ENCODE data around the gene LMBR1L. TPM values are rescaled to one million over a fixed set of nuclear protein-coding genes. Genes with fewer than 3 reads are reported as not detected.

The LMBR1L gene
- 10 to 100 TPM; 17.6 to 77.5 (median 37.5) TPM for total RNA-seq

- peaks cover 6 to 51% (median 41%) of the 10 kb centered on the region in 3 donors for H3K4me1 ChIP-seq
- no peaks in the 10 kb centered on the region for H3K9me3 ChIP-seq
- peaks cover 0 to 13% of the 10 kb centered on the region in 2 donors for H3K36me3 ChIP-seq
- H3K27ac ChIP-seq, result peak within 1 kb of the TSS; percentile 84 to 99 (median 96)
- H3K4me3 ChIP-seq, result peak within 1 kb of the TSS; percentile 56 to 81
- 0% methylated on average over 1 to 8 of the region's 43 CpGs for WGBS, 2 donors (ENCODE audit: low coverage in 1 of 2)
- ATAC-seq, result peak; percentile 98
- H3K27me3 ChIP-seq, result no peaks in the 10 kb centered on the region
- peak; percentile 84 for TF ChIP-seq POLR2AphosphoS5 (IDR thresholded peaks at IDR 0.05)
- no peak for TF ChIP-seq EP300 (IDR thresholded peaks at IDR 0.05)
- TF ChIP-seq POLR2A (IDR thresholded peaks at IDR 0.05), result peak; percentile 80
- peak in 3 of 4 experiments; percentile 48 to 77 (median 77) for TF ChIP-seq CTCF (IDR thresholded peaks at IDR 0.05)
Observed at GRCh38 chr12:49110464-49111155, at the start of gene LMBR1L. TSS of gene LMBR1L (minus strand) at chr12:49110847. CDS start at chr12:49110555, 292 bp downstream.

- Histone ChIP-seq H3K27me3 (no peaks in the 10 kb centered on the region), H3K9me3 (no peaks in the 10 kb centered on the region), H3K4me3 (no peak overlapping the region), H3K4me1 (no peaks in the 10 kb centered on the region), H3K27ac (no peak overlapping the region), H3K36me3 (no peaks in the 10 kb centered on the region)
- no peak for TF ChIP-seq CTCF (IDR thresholded peaks at IDR 0.05)
- TF ChIP-seq POLR2AphosphoS5 (IDR thresholded peaks at IDR 0.05), result no peak
- no peak for TF ChIP-seq POLR2A (IDR thresholded peaks at IDR 0.05)
- no peak for TF ChIP-seq EP300 (IDR thresholded peaks at IDR 0.05)
- no peak for ATAC-seq
- WGBS, 2 donors (ENCODE audit: low coverage in 1 of 2), result 92 to 100% methylated on average over 1 to 2 of the region's 2 CpGs
Observed at GRCh38 chr12:49160399-49160798, 49.8 kb upstream of the LMBR1L start.

DNA sequence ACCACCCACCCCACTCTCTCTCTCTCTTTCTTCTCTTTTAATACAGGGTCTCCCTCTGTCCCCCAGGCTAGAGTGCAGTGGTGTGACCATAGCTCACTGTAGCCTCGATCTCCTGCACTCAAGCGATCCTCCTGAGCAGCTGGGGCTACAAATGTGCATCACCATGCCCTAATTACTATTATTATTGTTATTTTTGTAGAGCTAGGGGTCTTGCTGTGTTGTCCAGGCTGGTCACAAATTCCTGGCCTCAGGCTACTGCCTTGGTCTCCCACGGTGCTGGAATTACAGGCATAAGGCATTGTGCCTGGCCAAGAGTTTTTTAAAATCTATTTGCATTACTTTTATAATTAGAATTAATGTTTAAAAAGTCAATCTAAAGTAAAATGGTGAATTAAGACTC, 43.6 kb upstream of the LMBR1L start:
- Histone ChIP-seq H3K9me3 (no peaks in the 10 kb centered on the region), H3K36me3 (peaks cover 0 to 3% of the 10 kb centered on the region in 2 donors), H3K27me3 (no peaks in the 10 kb centered on the region), H3K4me1 (no peaks in the 10 kb centered on the region), H3K4me3 (no peak overlapping the region), H3K27ac (no peak overlapping the region)
- 61 to 70% methylated on average over 2 of the region's 3 CpGs for WGBS, 2 donors (ENCODE audit: low coverage in 1 of 2)
- no peak for ATAC-seq
- TF ChIP-seq CTCF (IDR thresholded peaks at IDR 0.05) (no peak), POLR2A (IDR thresholded peaks at IDR 0.05) (no peak), POLR2AphosphoS5 (IDR thresholded peaks at IDR 0.05) (no peak), EP300 (IDR thresholded peaks at IDR 0.05) (no peak)

- TF ChIP-seq POLR2AphosphoS5 (IDR thresholded peaks at IDR 0.05) (no peak), CTCF (IDR thresholded peaks at IDR 0.05) (no peak), EP300 (IDR thresholded peaks at IDR 0.05) (no peak), POLR2A (IDR thresholded peaks at IDR 0.05) (no peak)
- H3K9me3 ChIP-seq, result no peaks in the 10 kb centered on the region
- H3K36me3 ChIP-seq, result peaks cover 0 to 3% of the 10 kb centered on the region in 2 donors
- no peak overlapping the region for H3K4me3 ChIP-seq
- 95% methylated on average over 2 of the region's 2 CpGs; no CpG with 5 or more reads in 1 of the 2 donors for WGBS, 2 donors (ENCODE audit: low coverage in 1 of 2)
- no peaks in the 10 kb centered on the region for H3K4me1 ChIP-seq
- ATAC-seq, result no peak
- no peak overlapping the region for H3K27ac ChIP-seq
- no peaks in the 10 kb centered on the region for H3K27me3 ChIP-seq
Observed at GRCh38 chr12:49147384-49147783, 36.7 kb upstream of the LMBR1L start.

- Histone ChIP-seq H3K36me3 (peaks cover 0 to 10% of the 10 kb centered on the region in 2 donors), H3K9me3 (no peaks in the 10 kb centered on the region), H3K4me1 (no peaks in the 10 kb centered on the region), H3K27ac (no peak overlapping the region), H3K4me3 (no peak overlapping the region), H3K27me3 (no peaks in the 10 kb centered on the region)
- TF ChIP-seq EP300 (IDR thresholded peaks at IDR 0.05) (no peak), CTCF (IDR thresholded peaks at IDR 0.05) (no peak), POLR2AphosphoS5 (IDR thresholded peaks at IDR 0.05) (no peak), POLR2A (IDR thresholded peaks at IDR 0.05) (no peak)
- WGBS, 2 donors (ENCODE audit: low coverage in 1 of 2), result 86 to 94% methylated on average over 1 of the region's 1 CpG
- no peak for ATAC-seq
Observed at GRCh38 chr12:49146406-49146805, 35.8 kb upstream of the LMBR1L start.
